A673 (cell line): ENCODE measurements around the gene MLST8. TPM values are rescaled to one million over a fixed set of nuclear protein-coding genes. Genes with fewer than 3 reads are reported as not detected.

Experiments used
- BruUV-seq: library from RNA; stranded (reverse); fragments of 400-500 nt; replicated peaks from 2 replicates; lab custom pipeline; 2021; lab: Mats Ljungman, UMichigan
- CTCF ChIA-PET: fragments of 300-600 bp; sonication (Branson Sonifier 250); formaldehyde crosslinking; loops from one replicate; lab custom pipeline; 2022; ENCODE audit warnings: antibody characterized with exemption; lab: Charles Lee
- POLR2A ChIA-PET: fragments of 300-600 bp; sonication (Branson Sonifier 250); formaldehyde crosslinking; loops from one replicate; lab custom pipeline; 2022; ENCODE audit warnings: antibody characterized with exemption; ENCODE audit not compliant: low non-redundant PET; lab: Charles Lee
- DNase-seq: peaks from one replicate; pipeline ENCODE4 v3.0.0-alpha.2; 2015; ENCODE audit warnings: low spot score
- H3K27ac ChIP-seq: fragments of 200-600 bp; sonication (generic); 2 replicates; pipeline ENCODE4 v1.5.1; 2016; ENCODE audit warnings: mixed run types, low read depth, mild to moderate bottlenecking, mixed read lengths, antibody characterized with exemption, low read length; ENCODE audit not compliant: poor library complexity, severe bottlenecking
- H3K27me3 ChIP-seq: fragments of 200-600 bp; sonication (generic); replicated peaks from 2 replicates; pipeline ENCODE4 v1.6.1; 2017; ENCODE audit warnings: mixed run types, low read depth, mild to moderate bottlenecking, mixed read lengths, antibody characterized with exemption, low read length; ENCODE audit not compliant: insufficient read depth, poor library complexity
- H3K36me3 ChIP-seq: fragments of 200-600 bp; sonication (generic); 2 replicates; pipeline ENCODE4 v1.6.1; 2016; ENCODE audit warnings: mixed run types, mild to moderate bottlenecking, mixed read lengths, antibody characterized with exemption, low read length; ENCODE audit not compliant: insufficient read depth, poor library complexity, severe bottlenecking
- H3K4me1 ChIP-seq: fragments of 200-600 bp; sonication (generic); 2 replicates; pipeline ENCODE4 v1.6.1; 2017; ENCODE audit warnings: mixed run types, mild to moderate bottlenecking, mixed read lengths, antibody characterized with exemption, low read length; ENCODE audit not compliant: insufficient read depth, poor library complexity, severe bottlenecking
- H3K4me3 ChIP-seq: fragments of 200-600 bp; sonication (generic); 2 replicates; pipeline ENCODE4 v1.5.1; 2016; ENCODE audit warnings: low read depth, mixed run types, mild to moderate bottlenecking, mixed read lengths, low read length; ENCODE audit not compliant: poor library complexity, severe bottlenecking
- H3K9me3 ChIP-seq: fragments of 200-600 bp; sonication (generic); 2 replicates; pipeline ENCODE4 v1.6.1; 2016; ENCODE audit warnings: mixed run types, low read depth, mild to moderate bottlenecking, mixed read lengths, antibody characterized with exemption, low read length; ENCODE audit not compliant: poor library complexity, severe bottlenecking
- CTCF ChIP-seq: fragments of 300-800, 200-600 bp; sonication (generic); conservative IDR thresholded peaks from 2 replicates; pipeline ENCODE4 v1.5.1; 2017; ENCODE audit warnings: low read depth, mild to moderate bottlenecking, antibody characterized with exemption, low read length, moderate library complexity, mixed read lengths
- EZH2 ChIP-seq: fragments of 200-600 bp; sonication (generic); IDR thresholded peaks from 2 replicates; pipeline ENCODE4 v1.6.1; 2017; ENCODE audit warnings: borderline replicate concordance, low read depth, mild to moderate bottlenecking, mixed read lengths, antibody characterized with exemption, low read length; ENCODE audit not compliant: poor library complexity, severe bottlenecking
- intact Hi-C: fragments of 100-400 bp; cut with micrococcal nuclease; formaldehyde crosslinking; loops from one replicate; pipeline ENCODE4 v1.10.0; 2022; ENCODE audit not compliant: unreplicated experiment
- total RNA-seq: library from RNA; stranded (reverse); gene quantifications from 2 replicates; pipeline ENCODE4 v1.2.3, GENCODE V29; 2021

The MLST8 gene
- total RNA-seq, 1 experiment from 2014 or later = 58.3 TPM

GRCh38 chr16:2223942-2224486, 18.8 kb downstream of the MLST8 start:
- no peaks in the 10 kb centered on the region for H3K27me3 ChIP-seq
- ChIA-PET POLR2A (no interaction called here), CTCF (no interaction called here)
- H3K4me3 ChIP-seq = peak overlapping the region; percentile 94
- H3K9me3 ChIP-seq = no peaks in the 10 kb centered on the region
- TF ChIP-seq EZH2 (no peak), CTCF (peak; percentile 13; the same call in 1 of the 2 replicates)
- H3K36me3 ChIP-seq = peaks cover 10% of the 10 kb centered on the region
- BruUV-seq = TSS peak; percentile 59
- intact Hi-C loops = loop anchor here (5.0 kb wide), 1 partner anchor 67 kb away; the partner anchor contains the start of gene TRAF7
- no peaks in the 10 kb centered on the region for H3K4me1 ChIP-seq
- peak overlapping the region; percentile 91 for H3K27ac ChIP-seq
- DNase-seq = peak; percentile 54

- H3K27me3 ChIP-seq = no peaks in the 10 kb centered on the region
- H3K9me3 ChIP-seq = no peaks in the 10 kb centered on the region
- H3K4me3 ChIP-seq = no peak overlapping the region
- intact Hi-C loops = no loop called here
- BruUV-seq = TSS peak; percentile 11
- POLR2A ChIA-PET = no interaction called here
- no peak overlapping the region for H3K27ac ChIP-seq
- DNase-seq = no peak
- TF ChIP-seq EZH2 (no peak), CTCF (no peak)
- CTCF ChIA-PET = no interaction called here
- H3K4me1 ChIP-seq = no peaks in the 10 kb centered on the region
- peaks cover 17% of the 10 kb centered on the region for H3K36me3 ChIP-seq
Observed at GRCh38 chr16:2226245-2226793, 21.1 kb downstream of the MLST8 start.

- CTCF ChIA-PET = no interaction called here
- H3K9me3 ChIP-seq = no peaks in the 10 kb centered on the region
- H3K27ac ChIP-seq = no peak overlapping the region
Observed at GRCh38 chr16:2226918-2227317, 21.7 kb downstream of the MLST8 start.

More at GRCh38 chr16:2226918-2227317, 21.7 kb downstream of the MLST8 start:
- POLR2A ChIA-PET = no interaction called here
- Histone ChIP-seq H3K4me1 (no peaks in the 10 kb centered on the region), H3K36me3 (peaks cover 20% of the 10 kb centered on the region), H3K27me3 (no peaks in the 10 kb centered on the region), H3K4me3 (no peak overlapping the region)
- no TSS peak for BruUV-seq
- intact Hi-C loops = no loop called here
- no peak for DNase-seq
- TF ChIP-seq EZH2 = no peak
- no peak for TF ChIP-seq CTCF
